ENCODE data around the gene SLAMF8.

SLAMF8 gene

GRCh38 chr1:159845751-159846629 is 19.3 kb downstream of the SLAMF8 start:
- no peak for TF ChIP-seq CTCF (IDR thresholded peaks at IDR 0.05)
- DNase-seq (ENCODE audit: low spot score): no peak
- Histone ChIP-seq H3K27ac (no peak overlapping the region), H3K4me3 (no peak overlapping the region)

- TF ChIP-seq CTCF (IDR thresholded peaks at IDR 0.05): no peak
- H3K27ac ChIP-seq: no peak overlapping the region
- no peak for DNase-seq (ENCODE audit: low spot score)
- H3K4me3 ChIP-seq: no peak overlapping the region
Measured at GRCh38 chr1:159847231-159847630, 20.6 kb downstream of the SLAMF8 start.

GRCh38 chr1:159848326-159848725 is 21.7 kb downstream of the SLAMF8 start:
- TF ChIP-seq CTCF (IDR thresholded peaks at IDR 0.05): no peak
- no peak overlapping the region for H3K27ac ChIP-seq
- DNase-seq (ENCODE audit: low spot score): no peak
- H3K4me3 ChIP-seq: no peak overlapping the region

GRCh38 chr1:159849626-159850366 is 23.1 kb downstream of the SLAMF8 start:
- TF ChIP-seq CTCF (IDR thresholded peaks at IDR 0.05): no peak
- DNase-seq (ENCODE audit: low spot score): no peak
- no peak overlapping the region for H3K27ac ChIP-seq
- no peak overlapping the region for H3K4me3 ChIP-seq

GRCh38 chr1:159851407-159851806 is 24.7 kb downstream of the SLAMF8 start:
- H3K27ac ChIP-seq: no peak overlapping the region
- no peak overlapping the region for H3K4me3 ChIP-seq
- no peak for DNase-seq (ENCODE audit: low spot score)
- no peak for TF ChIP-seq CTCF (IDR thresholded peaks at IDR 0.05)

- no peak for DNase-seq (ENCODE audit: low spot score)
- Histone ChIP-seq H3K27ac (peak overlapping the region; percentile 95 to 96), H3K4me3 (peak overlapping the region; percentile 78)
- TF ChIP-seq CTCF (IDR thresholded peaks at IDR 0.05): no peak
Measured at GRCh38 chr1:159853417-159854115, 26.9 kb downstream of the SLAMF8 start.
